GM20000 (cell line): ENCODE measurements around the gene WWOX.

Source experiments
- DNase-seq: peaks from one replicate; pipeline ENCODE4 v3.0.0; 2012; ENCODE audit warnings: low spot score
- CTCF ChIP-seq: IDR thresholded peaks from 2 replicates; pipeline ENCODE4 v1.5.1; 2012; ENCODE audit warnings: mild to moderate bottlenecking, control low read depth; ENCODE audit errors: extremely low read depth, missing control alignments

The WWOX gene

GRCh38 chr16:79156761-79157160, 1057.3 kb downstream of the WWOX start:
- TF ChIP-seq CTCF: no peak
- no peak for DNase-seq

- DNase-seq: no peak
- no peak for TF ChIP-seq CTCF
Measured at GRCh38 chr16:79158337-79158736, 1058.9 kb downstream of the WWOX start.

GRCh38 chr16:79159261-79160049, 1060.0 kb downstream of the WWOX start:
- TF ChIP-seq CTCF: no peak
- DNase-seq: no peak

GRCh38 chr16:79162977-79163376, 1063.5 kb downstream of the WWOX start:
- DNase-seq: no peak
- no peak for TF ChIP-seq CTCF

GRCh38 chr16:79163691-79164387, 1064.4 kb downstream of the WWOX start:
- DNase-seq: no peak
- TF ChIP-seq CTCF: no peak

GRCh38 chr16:79164388-79164995, 1065.0 kb downstream of the WWOX start:
- no peak for TF ChIP-seq CTCF
- no peak for DNase-seq

GRCh38 chr16:79165079-79165478, 1065.6 kb downstream of the WWOX start:
- no peak for DNase-seq
- TF ChIP-seq CTCF: no peak
